Neural progenitor cell (in vitro differentiated cells): ENCODE results near the gene MCHR2. TPM values are rescaled to one million over a fixed set of nuclear protein-coding genes. Genes with fewer than 3 reads are reported as not detected.

ENCODE experiments used
- DNase-seq: peaks from one replicate; pipeline ENCODE4 v3.0.0-alpha.2; 2016; ENCODE audit warnings: low spot score
- H2AFZ ChIP-seq: fragments of 200-600 bp; sonication (generic); replicated peaks from 2 replicates; pipeline ENCODE4 v1.6.1; 2016; ENCODE audit warnings: antibody characterized with exemption
- H3F3A ChIP-seq: fragments of 200-600 bp; sonication (generic); 2 replicates; pipeline ENCODE4 v1.6.1; 2016; ENCODE audit warnings: antibody characterized with exemption, low read depth
- H3K27ac ChIP-seq: fragments of 200-600 bp; sonication (generic); 2 replicates; pipeline ENCODE4 v1.5.1; 2016; ENCODE audit warnings: mild to moderate bottlenecking
- H3K27me3 ChIP-seq: fragments of 200-600 bp; sonication (generic); 2 replicates; pipeline ENCODE4 v1.6.1; 2016; ENCODE audit warnings: mild to moderate bottlenecking, moderate library complexity
- H3K36me3 ChIP-seq: fragments of 200-600 bp; sonication (generic); 2 replicates; pipeline ENCODE4 v1.5.1; 2016
- H3K4me1 ChIP-seq: fragments of 200-600 bp; sonication (generic); 2 replicates; pipeline ENCODE4 v1.6.1; 2016; ENCODE audit warnings: mixed run types
- H3K4me2 ChIP-seq: fragments of 200-600 bp; sonication (generic); 2 replicates; pipeline ENCODE4 v1.6.1; 2016
- H3K4me3 ChIP-seq: fragments of 200-600 bp; sonication (generic); 2 replicates; pipeline ENCODE4 v1.5.1; 2016
- H3K79me2 ChIP-seq: fragments of 200-600 bp; sonication (generic); 2 replicates; pipeline ENCODE4 v1.6.1; 2016; ENCODE audit warnings: low read depth
- H3K9ac ChIP-seq: fragments of 200-600 bp; sonication (generic); 2 replicates; pipeline ENCODE4 v1.6.1; 2016
- H3K9me3 ChIP-seq: fragments of 200-600 bp; sonication (generic); 2 replicates; pipeline ENCODE4 v1.5.1; 2016; ENCODE audit warnings: low read depth
- H4K20me1 ChIP-seq: fragments of 200-600 bp; sonication (generic); 2 replicates; pipeline ENCODE4 v1.6.1; 2016; ENCODE audit warnings: low read depth
- H3K27ac Mint-ChIP-seq: 3 replicates; pipeline ENCODE4 v1.8.0; 2021; ENCODE audit warnings: mixed read lengths
- H3K27me3 Mint-ChIP-seq: 2 replicates; pipeline ENCODE4 v1.8.0; 2022; ENCODE audit warnings: low read depth, mild to moderate bottlenecking, inconsistent platforms, moderate library complexity, mixed read lengths; ENCODE audit not compliant: insufficient read depth
- H3K36me3 Mint-ChIP-seq: 3 replicates; pipeline ENCODE4 v1.8.0; 2021; ENCODE audit warnings: mixed read lengths
- H3K4me1 Mint-ChIP-seq: 3 replicates; pipeline ENCODE4 v1.8.0; 2021; ENCODE audit warnings: mixed read lengths
- H3K4me3 Mint-ChIP-seq: 3 replicates; pipeline ENCODE4 v1.8.0; 2021; ENCODE audit warnings: mild to moderate bottlenecking, moderate library complexity, mixed read lengths
- H3K9me3 Mint-ChIP-seq: 3 replicates; pipeline ENCODE4 v1.8.0; 2020; ENCODE audit warnings: mixed read lengths
- CTCF ChIP-seq: fragments of 200-600 bp; sonication (generic); IDR thresholded peaks from 2 replicates; pipeline ENCODE4 v1.5.1; 2017; ENCODE audit warnings: antibody characterized with exemption, mild to moderate bottlenecking
- EZH2 ChIP-seq: fragments of 200-600 bp; sonication (generic); IDR thresholded peaks from 2 replicates; pipeline ENCODE4 v1.6.1; 2017; ENCODE audit warnings: antibody characterized with exemption, mild to moderate bottlenecking, moderate library complexity
- EZH2phosphoT487 ChIP-seq: fragments of 200-600 bp; sonication (generic); IDR thresholded peaks from 2 replicates; pipeline ENCODE4 v1.6.1; 2017; ENCODE audit warnings: antibody characterized with exemption
- total RNA-seq: library from RNA; depleted of rRNA; stranded (reverse); fragments of >200 nt; gene quantifications from 2 replicates; pipeline ENCODE4 v1.2.3, GENCODE V29; 2015; ENCODE audit warnings: low replicate concordance

MCHR2 gene
- total RNA-seq, 1 donor from 2014 or later = not detected

- H3K36me3 ChIP-seq = no peaks in the 10 kb centered on the region
- H3K27ac Mint-ChIP-seq = no peak overlapping the region
- H3K9ac ChIP-seq = no peak overlapping the region
- no peaks in the 10 kb centered on the region for H3K9me3 ChIP-seq
- no peak overlapping the region for H3K27ac ChIP-seq
- no peaks in the 10 kb centered on the region for H4K20me1 ChIP-seq
- H3K4me1 ChIP-seq = no peaks in the 10 kb centered on the region
- no peaks in the 10 kb centered on the region for H3K79me2 ChIP-seq
- TF ChIP-seq CTCF (no peak), EZH2phosphoT487 (no peak), EZH2 (no peak)
- H3K4me3 Mint-ChIP-seq = no peak overlapping the region
- H3K4me2 ChIP-seq = no peak overlapping the region
- no peaks in the 10 kb centered on the region for H3K27me3 Mint-ChIP-seq
- H3K27me3 ChIP-seq = no peaks in the 10 kb centered on the region
- no peaks in the 10 kb centered on the region for H3K4me1 Mint-ChIP-seq
- no peaks in the 10 kb centered on the region for H3K36me3 Mint-ChIP-seq
- H3F3A ChIP-seq = no peaks in the 10 kb centered on the region
- H2AFZ ChIP-seq = no peak overlapping the region
- no peak for DNase-seq
- peaks cover 8% of the 10 kb centered on the region for H3K9me3 Mint-ChIP-seq
- no peak overlapping the region for H3K4me3 ChIP-seq
These were observed 29.8 kb upstream of the MCHR2 start for GRCh38 chr6:100023798-100024197.

GRCh38 chr6:100022847-100023246, 28.8 kb upstream of the MCHR2 start:
- Mint-ChIP-seq H3K9me3 (peaks cover 14% of the 10 kb centered on the region), H3K27me3 (no peaks in the 10 kb centered on the region), H3K4me1 (no peaks in the 10 kb centered on the region), H3K36me3 (no peaks in the 10 kb centered on the region), H3K4me3 (no peak overlapping the region), H3K27ac (no peak overlapping the region)
- H3K4me2 ChIP-seq = no peak overlapping the region
- H3K36me3 ChIP-seq = no peaks in the 10 kb centered on the region
- no peaks in the 10 kb centered on the region for H3F3A ChIP-seq
- no peaks in the 10 kb centered on the region for H3K27me3 ChIP-seq
- H3K4me3 ChIP-seq = no peak overlapping the region
- peaks cover 4% of the 10 kb centered on the region for H3K9me3 ChIP-seq
- H3K27ac ChIP-seq = no peak overlapping the region
- no peak overlapping the region for H2AFZ ChIP-seq
- H4K20me1 ChIP-seq = no peaks in the 10 kb centered on the region
- DNase-seq = no peak
- TF ChIP-seq CTCF = no peak
- TF ChIP-seq EZH2phosphoT487 = no peak
- TF ChIP-seq EZH2 = no peak
- H3K79me2 ChIP-seq = no peaks in the 10 kb centered on the region
- no peaks in the 10 kb centered on the region for H3K4me1 ChIP-seq
- H3K9ac ChIP-seq = no peak overlapping the region

GRCh38 chr6:100008857-100009256, 14.8 kb upstream of the MCHR2 start:
- H3K9me3 ChIP-seq = no peaks in the 10 kb centered on the region
- peaks cover 2% of the 10 kb centered on the region for H3K27me3 Mint-ChIP-seq
- no peaks in the 10 kb centered on the region for H3K36me3 Mint-ChIP-seq
- H3K36me3 ChIP-seq = no peaks in the 10 kb centered on the region
- H3K27ac ChIP-seq = no peak overlapping the region
- TF ChIP-seq EZH2phosphoT487 (no peak), EZH2 (no peak)
- peaks cover 30% of the 10 kb centered on the region for H3K4me1 Mint-ChIP-seq
- no peaks in the 10 kb centered on the region for H3K79me2 ChIP-seq
- H3K4me3 Mint-ChIP-seq = no peak overlapping the region
- peaks cover 7% of the 10 kb centered on the region for H3K9me3 Mint-ChIP-seq
- no peaks in the 10 kb centered on the region for H3K27me3 ChIP-seq
- H2AFZ ChIP-seq = no peak overlapping the region
- H3K4me3 ChIP-seq = no peak overlapping the region
- no peak overlapping the region for H3K9ac ChIP-seq
- no peaks in the 10 kb centered on the region for H3F3A ChIP-seq
- DNase-seq = no peak
- H3K4me1 ChIP-seq = no peaks in the 10 kb centered on the region
- H3K4me2 ChIP-seq = no peak overlapping the region
- H4K20me1 ChIP-seq = no peaks in the 10 kb centered on the region
- H3K27ac Mint-ChIP-seq = peak overlapping the region; percentile 40

GRCh38 chr6:100001915-100002388, 7.9 kb upstream of the MCHR2 start:
- no peak overlapping the region for H3K27ac ChIP-seq
- no peaks in the 10 kb centered on the region for H3K4me1 ChIP-seq
- H2AFZ ChIP-seq = no peak overlapping the region
- Mint-ChIP-seq H3K4me3 (no peak overlapping the region), H3K27ac (no peak overlapping the region), H3K4me1 (no peaks in the 10 kb centered on the region), H3K27me3 (peaks cover 2% of the 10 kb centered on the region), H3K9me3 (no peaks in the 10 kb centered on the region), H3K36me3 (no peaks in the 10 kb centered on the region)
- H4K20me1 ChIP-seq = no peaks in the 10 kb centered on the region
- H3K79me2 ChIP-seq = no peaks in the 10 kb centered on the region
- TF ChIP-seq EZH2phosphoT487 (no peak), CTCF (peak; percentile 91), EZH2 (no peak)
- H3F3A ChIP-seq = no peaks in the 10 kb centered on the region
- DNase-seq = peak; percentile 68
- no peaks in the 10 kb centered on the region for H3K9me3 ChIP-seq
- no peaks in the 10 kb centered on the region for H3K36me3 ChIP-seq
- H3K4me2 ChIP-seq = no peak overlapping the region
- no peak overlapping the region for H3K9ac ChIP-seq
- no peak overlapping the region for H3K4me3 ChIP-seq
- H3K27me3 ChIP-seq = peaks cover 17% of the 10 kb centered on the region
